Liver (tissue), 9 donors: ENCODE data around the gene SIL1. TPM values are rescaled to one million over a fixed set of nuclear protein-coding genes. Genes with fewer than 3 reads are reported as not detected.

Source experiments
- DNase-seq: peaks from one replicate; pipeline ENCODE4 v3.0.0-alpha.2; 2017; ENCODE audit warnings: low spot score
- H3K27ac ChIP-seq, 2 donors: one replicate each; pipeline ENCODE4 v1.7.0; 2013; ENCODE audit warnings: inconsistent platforms in 2 of 2, low read length in 2 of 2, control low read depth in 1 of 2, low read depth in 1 of 2, mild to moderate bottlenecking in 1 of 2
- H3K27me3 ChIP-seq, 4 donors: one replicate each; pipeline versions ENCODE4 v1.6.1 to v1.7.0; 2013; ENCODE audit warnings: low read length in 3 of 4, inconsistent platforms in 1 of 4, mild to moderate bottlenecking in 1 of 4, moderate library complexity in 1 of 4; ENCODE audit not compliant: control insufficient read depth in 4 of 4, insufficient read depth in 4 of 4
- H3K36me3 ChIP-seq, 4 donors: one replicate each; pipeline versions ENCODE4 v1.6.1 to v1.7.0; 2013; ENCODE audit warnings: low read length in 3 of 4, mild to moderate bottlenecking in 3 of 4, low read depth in 1 of 4, moderate library complexity in 1 of 4; ENCODE audit not compliant: control insufficient read depth in 4 of 4, insufficient read depth in 3 of 4
- H3K4me1 ChIP-seq, 4 donors: one replicate each; pipeline versions ENCODE4 v1.6.1 to v1.7.0; 2013; ENCODE audit warnings: low read length in 3 of 4, mild to moderate bottlenecking in 3 of 4, moderate library complexity in 1 of 4; ENCODE audit not compliant: control insufficient read depth in 4 of 4, insufficient read depth in 4 of 4
- H3K4me3 ChIP-seq, 3 donors: one replicate each; pipeline versions ENCODE4 v1.6.1 to v1.7.0; 2013; ENCODE audit warnings: low read length in 3 of 3, control low read depth in 1 of 3, low read depth in 1 of 3, mild to moderate bottlenecking in 1 of 3
- H3K9ac ChIP-seq, 2 donors: one replicate each; pipeline ENCODE4 v1.7.0; 2013; ENCODE audit warnings: low read length in 2 of 2, mild to moderate bottlenecking in 2 of 2, moderate library complexity in 2 of 2, control low read depth in 1 of 2, low read depth in 1 of 2
- H3K9me3 ChIP-seq, 4 donors: one replicate each; pipeline versions ENCODE4 v1.6.1 to v1.7.0; 2013; ENCODE audit warnings: low read length in 3 of 4; ENCODE audit not compliant: control insufficient read depth in 4 of 4
- EGR1 ChIP-seq, 2 donors: IDR thresholded peaks; 2 replicates each; pipeline ENCODE4 v1.6.1; 2016 to 2018; ENCODE audit warnings: antibody characterized with exemption in 2 of 2, low read depth in 2 of 2
- FOXA1 ChIP-seq: IDR thresholded peaks from 2 replicates; pipeline ENCODE4 v1.6.1; 2016; ENCODE audit warnings: antibody characterized with exemption
- GABPA ChIP-seq, 2 donors: IDR thresholded peaks in 1 of 2; conservative IDR thresholded peaks in 1 of 2; 2 replicates each; pipeline ENCODE4 v1.6.1; 2016; ENCODE audit warnings: antibody characterized with exemption in 2 of 2, mild to moderate bottlenecking in 1 of 2, moderate library complexity in 1 of 2
- HNF4A ChIP-seq, 2 donors: conservative IDR thresholded peaks; 2 replicates each; pipeline ENCODE4 v1.6.1; 2016; ENCODE audit warnings: antibody characterized with exemption in 2 of 2, mild to moderate bottlenecking in 2 of 2
- HNF4G ChIP-seq: IDR thresholded peaks from 2 replicates; pipeline ENCODE4 v1.6.1; 2016; ENCODE audit warnings: antibody characterized with exemption
- JUND ChIP-seq, 2 donors: IDR thresholded peaks; 2 replicates each; pipeline ENCODE4 v1.6.1; 2016; ENCODE audit warnings: antibody characterized with exemption in 2 of 2
- NR2F2 ChIP-seq: IDR thresholded peaks from 2 replicates; pipeline ENCODE4 v1.6.1; 2016; ENCODE audit warnings: antibody characterized with exemption
- RAD21 ChIP-seq, 2 donors: IDR thresholded peaks; 2 replicates each; pipeline ENCODE4 v1.6.1; 2016; ENCODE audit warnings: antibody characterized with exemption in 2 of 2, mild to moderate bottlenecking in 2 of 2
- REST ChIP-seq: IDR thresholded peaks from 2 replicates; pipeline ENCODE4 v1.6.1; 2016; ENCODE audit warnings: antibody characterized with exemption, mild to moderate bottlenecking
- RXRA ChIP-seq, 2 donors: IDR thresholded peaks; 2 replicates each; pipeline ENCODE4 v1.6.1; 2017 to 2018; ENCODE audit warnings: antibody characterized with exemption in 2 of 2, mild to moderate bottlenecking in 1 of 2
- SP1 ChIP-seq: IDR thresholded peaks from 2 replicates; pipeline ENCODE4 v1.6.1; 2018; ENCODE audit warnings: antibody characterized with exemption, mild to moderate bottlenecking
- TAF1 ChIP-seq: conservative IDR thresholded peaks from 2 replicates; pipeline ENCODE4 v1.6.1; 2016; ENCODE audit warnings: antibody characterized with exemption, mild to moderate bottlenecking
- YY1 ChIP-seq: IDR thresholded peaks from 2 replicates; pipeline ENCODE4 v1.6.1; 2016; ENCODE audit warnings: antibody characterized with exemption, mild to moderate bottlenecking
- ZBTB33 ChIP-seq: IDR thresholded peaks from 2 replicates; pipeline ENCODE4 v1.6.1; 2016; ENCODE audit warnings: antibody characterized with exemption
- WGBS: extraction: QIAGEN DNeasy Blood & Tissue Kit; methylation state at CpG from one replicate; pipeline ENCODE4 v1.1.7; 2013; 5-methylcytosine and 5-hydroxymethylcytosine counted together
- polyA plus RNA-seq, 2 donors: library from polyadenylated mRNA; stranded (reverse) in 1 of 2; unstranded in 1 of 2; fragments of 200-250 nt in 1 of 2; fragments of >200 nt in 1 of 2; fragmentation: Nextera tagmentation in 1 of 2; extraction: Ambion mirVana in 1 of 2; gene quantifications; one replicate each; pipeline versions ENCODE4 v1.2.1 to v1.2.3, GENCODE V29; 2013 to 2015
- total RNA-seq, 2 donors: library from RNA; depleted of rRNA; stranded (reverse); fragments of >200 nt; gene quantifications; one replicate each; pipeline ENCODE4 v1.2.3, GENCODE V29; 2014
- TF ChIP-seq, protein P1 (sequence below): IDR thresholded peaks from 2 replicates; pipeline ENCODE4 v1.6.1; 2016; ENCODE audit warnings: antibody characterized with exemption
- TF ChIP-seq, protein P2 (sequence below): fragments of 150-350 bp; IDR thresholded peaks from 2 replicates; pipeline ENCODE4 v1.5.1; 2017; ENCODE audit warnings: improper control_type of control experiment, low read depth, low read length; ENCODE audit not compliant: missing input control
- TF ChIP-seq, protein P3 (sequence below): IDR thresholded peaks from 2 replicates; pipeline ENCODE4 v1.6.1; 2016; ENCODE audit warnings: antibody characterized with exemption
- donor health status: healthy.
- donor health status: healthy.
- donor health status: healthy.
- donor health status: healthy.
- donor health status: healthy.

The SIL1 gene
- total and polyA plus RNA-seq, 4 donors, result 38.1 to 95.1 (median 76.2) TPM

DNA sequence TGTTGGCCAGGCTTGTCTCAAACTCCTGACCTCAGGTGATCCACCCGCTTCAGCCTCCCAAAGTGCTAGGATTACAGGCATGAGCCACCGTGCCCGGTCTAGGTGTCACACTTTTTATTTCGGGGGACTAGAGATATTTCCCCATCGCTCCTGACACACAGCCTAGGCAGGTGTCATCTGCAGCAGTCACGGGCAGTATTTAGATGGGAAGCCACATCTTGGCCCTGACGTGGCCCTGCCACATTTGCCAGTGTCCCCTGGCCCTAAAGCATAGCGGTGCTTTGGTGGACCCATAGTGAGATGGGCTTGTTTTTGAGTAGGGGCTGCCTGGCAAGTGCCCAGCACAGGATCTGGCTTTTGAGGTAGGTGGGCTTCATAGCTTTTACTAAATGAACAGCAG is 278.0 kb downstream of the SIL1 start:
- H3K27me3 ChIP-seq, result no peaks in the 10 kb centered on the region
- 97% methylated on average over 8 of the region's 8 CpGs for WGBS
- H3K36me3 ChIP-seq, result peaks cover 3 to 15% (median 9%) of the 10 kb centered on the region in 4 donors
- no peak overlapping the region for H3K27ac ChIP-seq
- no peak for DNase-seq
- TF ChIP-seq RXRA (IDR thresholded peaks at IDR 0.05) (no peak), FOXA1 (no peak), REST (no peak), HNF4A (conservative IDR thresholded peaks at IDR 0.05) (no peak), YY1 (no peak), NR2F2 (no peak)
- TF ChIP-seq, protein P1, sequence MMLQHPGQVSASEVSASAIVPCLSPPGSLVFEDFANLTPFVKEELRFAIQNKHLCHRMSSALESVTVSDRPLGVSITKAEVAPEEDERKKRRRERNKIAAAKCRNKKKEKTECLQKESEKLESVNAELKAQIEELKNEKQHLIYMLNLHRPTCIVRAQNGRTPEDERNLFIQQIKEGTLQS, result no peak
- TF ChIP-seq, protein P2, sequence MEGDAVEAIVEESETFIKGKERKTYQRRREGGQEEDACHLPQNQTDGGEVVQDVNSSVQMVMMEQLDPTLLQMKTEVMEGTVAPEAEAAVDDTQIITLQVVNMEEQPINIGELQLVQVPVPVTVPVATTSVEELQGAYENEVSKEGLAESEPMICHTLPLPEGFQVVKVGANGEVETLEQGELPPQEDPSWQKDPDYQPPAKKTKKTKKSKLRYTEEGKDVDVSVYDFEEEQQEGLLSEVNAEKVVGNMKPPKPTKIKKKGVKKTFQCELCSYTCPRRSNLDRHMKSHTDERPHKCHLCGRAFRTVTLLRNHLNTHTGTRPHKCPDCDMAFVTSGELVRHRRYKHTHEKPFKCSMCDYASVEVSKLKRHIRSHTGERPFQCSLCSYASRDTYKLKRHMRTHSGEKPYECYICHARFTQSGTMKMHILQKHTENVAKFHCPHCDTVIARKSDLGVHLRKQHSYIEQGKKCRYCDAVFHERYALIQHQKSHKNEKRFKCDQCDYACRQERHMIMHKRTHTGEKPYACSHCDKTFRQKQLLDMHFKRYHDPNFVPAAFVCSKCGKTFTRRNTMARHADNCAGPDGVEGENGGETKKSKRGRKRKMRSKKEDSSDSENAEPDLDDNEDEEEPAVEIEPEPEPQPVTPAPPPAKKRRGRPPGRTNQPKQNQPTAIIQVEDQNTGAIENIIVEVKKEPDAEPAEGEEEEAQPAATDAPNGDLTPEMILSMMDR, result no peak
- TF ChIP-seq, protein P3, sequence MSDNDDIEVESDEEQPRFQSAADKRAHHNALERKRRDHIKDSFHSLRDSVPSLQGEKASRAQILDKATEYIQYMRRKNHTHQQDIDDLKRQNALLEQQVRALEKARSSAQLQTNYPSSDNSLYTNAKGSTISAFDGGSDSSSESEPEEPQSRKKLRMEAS, result no peak
- no peak overlapping the region for H3K9ac ChIP-seq
- H3K4me1 ChIP-seq, result no peaks in the 10 kb centered on the region
- H3K9me3 ChIP-seq, result no peaks in the 10 kb centered on the region
- H3K4me3 ChIP-seq, result no peak overlapping the region

GRCh38 chr5:138918686-138919085 is 279.5 kb downstream of the SIL1 start:
- H3K9me3 ChIP-seq, result no peaks in the 10 kb centered on the region
- H3K36me3 ChIP-seq, result peaks cover 0 to 7% (median 5%) of the 10 kb centered on the region in 4 donors
- no peak overlapping the region for H3K9ac ChIP-seq
- WGBS, result 88% methylated on average over 4 of the region's 4 CpGs
- no peak overlapping the region for H3K27ac ChIP-seq
- H3K27me3 ChIP-seq, result no peaks in the 10 kb centered on the region
- H3K4me3 ChIP-seq, result no peak overlapping the region
- no peak for DNase-seq
- no peak for TF ChIP-seq SP1
- TF ChIP-seq FOXA1, result no peak
- no peak for TF ChIP-seq GABPA (IDR thresholded peaks at IDR 0.05 in 1 of 2, conservative IDR thresholded peaks at IDR 0.05 in 1 of 2)
- TF ChIP-seq RAD21 (IDR thresholded peaks at IDR 0.05), result no peak
- TF ChIP-seq RXRA (IDR thresholded peaks at IDR 0.05), result no peak
- no peak for TF ChIP-seq HNF4A (conservative IDR thresholded peaks at IDR 0.05)
- TF ChIP-seq, protein P1, result no peak
- no peak for TF ChIP-seq EGR1 (IDR thresholded peaks at IDR 0.05; ENCODE audit: low read depth in 2 of 2)
- no peak for TF ChIP-seq REST
- TF ChIP-seq, protein P2, result no peak
- no peak for TF ChIP-seq NR2F2
- TF ChIP-seq JUND (IDR thresholded peaks at IDR 0.05), result no peak
- TF ChIP-seq ZBTB33, result no peak
- TF ChIP-seq, protein P3, result no peak
- no peak for TF ChIP-seq TAF1
- no peak for TF ChIP-seq HNF4G
- H3K4me1 ChIP-seq, result no peaks in the 10 kb centered on the region
